GM12878 (cell line): Measurements from ENCODE around the gene TOMM22. TPM values are rescaled to one million over a fixed set of nuclear protein-coding genes. Genes with fewer than 3 reads are reported as not detected.

Experiments
- ATAC-seq: fragments of 200-7000 bp; cut with Tn5 transposase; 3 replicates; pipeline ENCODE4 v1.9.1; 2020; ENCODE audit warnings: mild to moderate bottlenecking, moderate library complexity
- BruUV-seq: library from RNA; stranded (reverse); fragments of 400-500 nt; replicated peaks from 2 replicates; lab custom pipeline; 2021; lab: Mats Ljungman, UMichigan
- CTCF ChIA-PET: fragments of 300-600 bp; sonication (Branson Sonifier 250); formaldehyde crosslinking; extraction: SDS; loops from one replicate; lab custom pipeline; 2021; ENCODE audit warnings: inconsistent platforms; lab: Yijun Ruan, JAX
- POLR2A ChIA-PET: fragments of 350-600 bp; formaldehyde crosslinking; extraction: SDS; loops from one replicate; lab custom pipeline; 2021; ENCODE audit warnings: inconsistent platforms; lab: Charles Lee
- RAD21 ChIA-PET: fragments of 300-600 bp; sonication (Branson Sonifier 250); formaldehyde crosslinking; loops from one replicate; lab custom pipeline; 2023; ENCODE audit warnings: antibody characterized with exemption; ENCODE audit not compliant: unreplicated experiment; lab: Charles Lee
- SMC1A ChIA-PET: fragments of 300-600 bp; sonication (Branson Sonifier 250); formaldehyde crosslinking; loops from one replicate; lab custom pipeline; 2023; ENCODE audit not compliant: unreplicated experiment, uncharacterized antibody; lab: Charles Lee
- DNase-seq: peaks from one replicate; pipeline ENCODE4 v3.0.0-alpha.2; 2011; ENCODE audit warnings: low read depth, low spot score
- FAIRE-seq: peaks from 3 replicates; lab custom pipeline; 2011; peaks lifted over from hg19 to GRCh38; lab: Jason Lieb, UNC
- H2AFZ ChIP-seq: 2 replicates; pipeline ENCODE4 v1.6.0; 2011; ENCODE audit warnings: low read depth, low read length, control low read depth; ENCODE audit not compliant: control insufficient read depth
- H3K27ac ChIP-seq: 2 replicates; pipeline ENCODE4 v1.5.1; 2011; ENCODE audit warnings: control low read depth; ENCODE audit not compliant: control insufficient read depth, insufficient read depth
- H3K27me3 ChIP-seq, 2 experiments: replicated peaks in 1 of 2; 2 replicates each; pipeline versions ENCODE4 v1.6.0 to v1.6.1; 2011; ENCODE audit warnings: low read length in 1 of 2; ENCODE audit not compliant: control insufficient read depth in 2 of 2, insufficient read depth in 2 of 2
- H3K36me3 ChIP-seq, 2 experiments: 2 replicates each; pipeline ENCODE4 v1.5.1; 2011; ENCODE audit warnings: low read length in 1 of 2; ENCODE audit not compliant: control insufficient read depth in 2 of 2, insufficient read depth in 2 of 2
- H3K4me1 ChIP-seq: 2 replicates; pipeline ENCODE4 v1.6.1; 2011; ENCODE audit warnings: mild to moderate bottlenecking, low read length, moderate library complexity, mixed read lengths; ENCODE audit not compliant: control insufficient read depth, insufficient read depth
- H3K4me2 ChIP-seq: 2 replicates; pipeline ENCODE4 v1.6.0; 2011; ENCODE audit warnings: control low read depth; ENCODE audit not compliant: control insufficient read depth, insufficient read depth
- H3K4me3 ChIP-seq: fragments of 200-600 bp; sonication (generic); 2 replicates; pipeline ENCODE4 v1.5.1; 2016
- H3K79me2 ChIP-seq: 2 replicates; pipeline ENCODE4 v1.6.0; 2011; ENCODE audit warnings: low read length; ENCODE audit not compliant: control insufficient read depth, insufficient read depth
- H3K9ac ChIP-seq: 2 replicates; pipeline ENCODE4 v1.8.0; 2011; ENCODE audit warnings: low read length, control low read depth, mixed read lengths; ENCODE audit not compliant: control insufficient read depth, insufficient read depth
- H3K9me3 ChIP-seq: replicated peaks from 3 replicates; pipeline ENCODE4 v1.5.1; 2011; ENCODE audit warnings: mild to moderate bottlenecking, low read length; ENCODE audit not compliant: control insufficient read depth, insufficient read depth
- H4K20me1 ChIP-seq: 2 replicates; pipeline ENCODE4 v1.6.0; 2011; ENCODE audit not compliant: control insufficient read depth, insufficient read depth
- ESRRA ChIP-seq: IDR thresholded peaks from 2 replicates; pipeline ENCODE4 v1.6.1; 2012; ENCODE audit warnings: mild to moderate bottlenecking, low read length, improper control_type of control experiment
- SREBF1 ChIP-seq: IDR thresholded peaks from 2 replicates; pipeline ENCODE4 v1.6.1; 2012; ENCODE audit warnings: mild to moderate bottlenecking, low read length
- WGBS: methylation state at CpG from one replicate; pipeline ENCODE4 v1.1.6; 2016; ENCODE audit warnings: low lambda C conversion rate; ENCODE audit not compliant: insufficient replicate concordance, insufficient coverage; ENCODE audit errors: missing lambda C conversion rate; 5-methylcytosine and 5-hydroxymethylcytosine counted together
- in situ Hi-C: fragments of 300-500 bp; cut with MboI; formaldehyde crosslinking; loops from 9 replicates; pipeline ENCODE4 v1.14.3; 2018; ENCODE audit warnings: mixed read lengths
- intact Hi-C: fragments of 100-400 bp; cut with micrococcal nuclease; formaldehyde crosslinking; loops from one replicate; pipeline ENCODE4 v1.14.2; 2022; ENCODE audit not compliant: unreplicated experiment
- polyA plus RNA-seq, 11 experiments: library from polyadenylated mRNA; depleted of rRNA in 4 of 11; unstranded in 6 of 11; stranded (reverse) in 5 of 11; fragments of >200 nt; fragmentation: Nextera tagmentation in 4 of 11; fragmentation: Illumina TruSeq in 1 of 11; extraction: Ambion mirVana in 4 of 11; extraction: Trizol in 1 of 11; gene quantifications; 1 replicate in 1 of 11; 2 replicates in 10 of 11; pipeline versions ENCODE4 v1.2.1 to v1.2.3, GENCODE V29; 2011 to 2016; ENCODE audit warnings: inconsistent platforms in 2 of 11, missing spikeins in 2 of 11, low read depth in 1 of 11
- total RNA-seq, 4 experiments: library from RNA; depleted of rRNA in 3 of 4; stranded (reverse); fragments of >200 nt in 3 of 4; fragmentation: Illumina TruSeq in 1 of 4; extraction: Trizol in 1 of 4; gene quantifications; 2 replicates each; pipeline versions ENCODE4 v1.2.1 to v1.2.3, GENCODE V29; 2013 to 2021
- TF ChIP-seq, protein P1 (sequence below): IDR thresholded peaks from 2 replicates; pipeline ENCODE4 v1.6.1; 2011; ENCODE audit warnings: mild to moderate bottlenecking, low read depth, low read length, moderate library complexity; ENCODE audit not compliant: insufficient replicate concordance
- TF ChIP-seq, protein P2 (sequence below): fragments of 450-650 bp; IDR thresholded peaks from 2 replicates; pipeline ENCODE4 v1.6.1; 2016; ENCODE audit warnings: mild to moderate bottlenecking

The TOMM22 gene
- total and polyA plus RNA-seq, 10 of the 15 experiments (the other 5 are each of a cell fraction or from before 2014, with no cell fraction given): 37.6 to 197 (median 94.9) TPM

DNA sequence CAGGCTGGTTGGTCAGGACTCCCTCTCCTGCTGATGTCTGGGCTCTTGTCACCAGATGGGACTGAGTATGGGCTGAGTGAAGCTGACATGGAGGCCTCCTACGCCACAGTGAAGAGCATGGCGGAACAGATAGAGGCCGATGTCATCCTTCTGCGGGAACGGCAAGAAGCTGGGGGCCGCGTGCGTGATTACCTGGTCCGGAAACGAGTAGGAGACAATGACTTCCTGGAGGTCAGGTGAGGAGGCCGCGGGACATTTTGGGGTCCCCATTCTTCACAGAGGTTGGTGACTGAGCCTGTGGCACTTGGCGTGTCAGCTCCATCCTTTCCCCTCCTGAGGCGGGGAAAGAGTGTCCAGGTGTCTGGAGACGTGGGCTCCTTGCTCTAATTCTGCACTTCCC is 34.1 kb downstream of the TOMM22 start:
- ChIA-PET SMC1A (interaction anchor here (1.1 kb wide), 1 partner anchor 9 kb away, joined by 4 read pairs; no protein-coding TSS in a partner anchor), CTCF (interaction anchor here (2.6 kb wide), 1 partner anchor 9 kb away, joined by 7 read pairs; no protein-coding TSS in a partner anchor), RAD21 (no interaction called here), POLR2A (interaction anchor here (0.5 kb wide), 1 partner anchor 12 kb away, joined by 3 read pairs; no protein-coding TSS in a partner anchor)
- Histone ChIP-seq H3K4me1 (no peaks in the 10 kb centered on the region; the same call in 1 of the 2 replicates), H3K9me3 (no peaks in the 10 kb centered on the region), H3K9ac (no peak overlapping the region), H2AFZ (no peak overlapping the region), H3K4me2 (no peak overlapping the region), H3K36me3 (peaks cover 26 to 36% of the 10 kb centered on the region in 2 experiments), H3K79me2 (peaks cover 39% of the 10 kb centered on the region)
- BruUV-seq: no TSS peak
- FAIRE-seq (no peak), ATAC-seq (no peak), DNase-seq (no peak)
- WGBS: 96% methylated on average over 15 of the region's 15 CpGs
- TF ChIP-seq, protein P1, sequence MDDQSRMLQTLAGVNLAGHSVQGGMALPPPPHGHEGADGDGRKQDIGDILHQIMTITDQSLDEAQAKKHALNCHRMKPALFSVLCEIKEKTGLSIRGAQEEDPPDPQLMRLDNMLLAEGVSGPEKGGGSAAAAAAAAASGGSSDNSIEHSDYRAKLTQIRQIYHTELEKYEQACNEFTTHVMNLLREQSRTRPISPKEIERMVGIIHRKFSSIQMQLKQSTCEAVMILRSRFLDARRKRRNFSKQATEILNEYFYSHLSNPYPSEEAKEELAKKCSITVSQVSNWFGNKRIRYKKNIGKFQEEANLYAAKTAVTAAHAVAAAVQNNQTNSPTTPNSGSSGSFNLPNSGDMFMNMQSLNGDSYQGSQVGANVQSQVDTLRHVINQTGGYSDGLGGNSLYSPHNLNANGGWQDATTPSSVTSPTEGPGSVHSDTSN: no peak
- TF ChIP-seq, protein P2, sequence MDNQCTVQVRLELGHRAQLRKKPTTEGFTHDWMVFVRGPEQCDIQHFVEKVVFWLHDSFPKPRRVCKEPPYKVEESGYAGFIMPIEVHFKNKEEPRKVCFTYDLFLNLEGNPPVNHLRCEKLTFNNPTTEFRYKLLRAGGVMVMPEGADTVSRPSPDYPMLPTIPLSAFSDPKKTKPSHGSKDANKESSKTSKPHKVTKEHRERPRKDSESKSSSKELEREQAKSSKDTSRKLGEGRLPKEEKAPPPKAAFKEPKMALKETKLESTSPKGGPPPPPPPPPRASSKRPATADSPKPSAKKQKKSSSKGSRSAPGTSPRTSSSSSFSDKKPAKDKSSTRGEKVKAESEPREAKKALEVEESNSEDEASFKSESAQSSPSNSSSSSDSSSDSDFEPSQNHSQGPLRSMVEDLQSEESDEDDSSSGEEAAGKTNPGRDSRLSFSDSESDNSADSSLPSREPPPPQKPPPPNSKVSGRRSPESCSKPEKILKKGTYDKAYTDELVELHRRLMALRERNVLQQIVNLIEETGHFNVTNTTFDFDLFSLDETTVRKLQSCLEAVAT: no peak
- TF ChIP-seq SREBF1 (no peak), ESRRA (no peak)
- TF ChIP-seq, all 136 proteins: peak for 0
- Histone ChIP-seq H4K20me1 (peaks cover 12% of the 10 kb centered on the region), H3K4me3 (no peak overlapping the region), H3K27ac (no peak overlapping the region), H3K27me3 (no peaks in the 10 kb centered on the region)
- in situ Hi-C loops: no loop called here
- intact Hi-C loops: no loop called here
